Neuronal stem cell (in vitro differentiated cells): ENCODE measurements around the gene XRRA1.

ENCODE experiments used
- DNase-seq: peaks from one replicate; pipeline ENCODE4 v3.0.0-alpha.2; 2013; ENCODE audit warnings: low spot score
- H2AFZ ChIP-seq: one replicate; pipeline ENCODE4 v1.6.1; 2013; ENCODE audit warnings: mild to moderate bottlenecking, low read length, inconsistent platforms
- H2AK5ac ChIP-seq: 2 replicates; pipeline ENCODE4 v1.6.1; 2013; ENCODE audit warnings: low read depth, mild to moderate bottlenecking, inconsistent platforms, low read length, moderate library complexity, mixed read lengths
- H2BK120ac ChIP-seq: 2 replicates; pipeline ENCODE4 v1.6.1; 2013; ENCODE audit warnings: low read depth, mild to moderate bottlenecking, inconsistent platforms, low read length, moderate library complexity, mixed read lengths
- H2BK12ac ChIP-seq: one replicate; pipeline ENCODE4 v1.6.1; 2013; ENCODE audit warnings: low read length, inconsistent platforms
- H2BK15ac ChIP-seq: 2 replicates; pipeline ENCODE4 v1.6.1; 2013; ENCODE audit warnings: mild to moderate bottlenecking, low read length, inconsistent platforms, mixed read lengths
- H2BK5ac ChIP-seq: one replicate; pipeline ENCODE4 v1.6.1; 2013; ENCODE audit warnings: inconsistent platforms, mild to moderate bottlenecking, low read length, moderate library complexity
- H3K14ac ChIP-seq: one replicate; pipeline ENCODE4 v1.6.1; 2013; ENCODE audit warnings: low read length, inconsistent platforms
- H3K18ac ChIP-seq: 2 replicates; pipeline ENCODE4 v1.6.1; 2013; ENCODE audit warnings: low read length, inconsistent platforms
- H3K23ac ChIP-seq: 2 replicates; pipeline ENCODE4 v1.6.1; 2013; ENCODE audit warnings: low read depth, mild to moderate bottlenecking, mixed read lengths, low read length, inconsistent platforms; ENCODE audit not compliant: poor library complexity
- H3K27ac ChIP-seq: replicated peaks from 3 replicates; pipeline ENCODE4 v1.5.1; 2013; ENCODE audit warnings: low read length, inconsistent platforms
- H3K27me3 ChIP-seq, 3 experiments: 2 replicates each; pipeline ENCODE4 v1.6.1; 2013; ENCODE audit warnings: low read length in 3 of 3, mild to moderate bottlenecking in 2 of 3, inconsistent platforms in 1 of 3, low read depth in 1 of 3, mixed read lengths in 1 of 3, moderate library complexity in 1 of 3; ENCODE audit not compliant: control insufficient read depth in 3 of 3, insufficient read depth in 3 of 3
- H3K36me3 ChIP-seq, 2 donors: replicated peaks in 1 of 2; 2 replicates each; pipeline ENCODE4 v1.6.1; 2013; ENCODE audit warnings: low read length in 2 of 2; ENCODE audit not compliant: control insufficient read depth in 2 of 2, insufficient read depth in 2 of 2
- H3K4ac ChIP-seq: 2 replicates; pipeline ENCODE4 v1.6.1; 2013; ENCODE audit warnings: inconsistent platforms, mild to moderate bottlenecking, low read length, moderate library complexity
- H3K4me1 ChIP-seq, 2 donors: 1 replicate in 1 of 2; 2 replicates in 1 of 2; pipeline ENCODE4 v1.6.1; 2013; ENCODE audit warnings: low read length in 2 of 2, low read depth in 1 of 2; ENCODE audit not compliant: control insufficient read depth in 2 of 2, insufficient read depth in 1 of 2
- H3K4me2 ChIP-seq: one replicate; pipeline ENCODE4 v1.6.1; 2013; ENCODE audit warnings: mild to moderate bottlenecking, low read length, inconsistent platforms; ENCODE audit not compliant: insufficient read depth, poor library complexity, severe bottlenecking
- H3K4me3 ChIP-seq, 2 donors: 2 replicates each; pipeline ENCODE4 v1.5.1; 2013; ENCODE audit warnings: low read length in 2 of 2, mild to moderate bottlenecking in 2 of 2, inconsistent platforms in 1 of 2, moderate library complexity in 1 of 2
- H3K79me1 ChIP-seq: one replicate; pipeline ENCODE4 v1.6.1; 2013; ENCODE audit warnings: low read depth, mild to moderate bottlenecking, inconsistent platforms, low read length, moderate library complexity
- H3K9ac ChIP-seq: one replicate; pipeline ENCODE4 v1.6.1; 2013; ENCODE audit warnings: mild to moderate bottlenecking, low read depth, low read length, inconsistent platforms; ENCODE audit not compliant: poor library complexity
- H3K9me3 ChIP-seq, 2 donors: replicated peaks in 1 of 2; 2 replicates each; pipeline versions ENCODE3 to v1.6.1; 2013; ENCODE audit warnings: low read length in 2 of 2, mild to moderate bottlenecking in 2 of 2, inconsistent platforms in 1 of 2, low read depth in 1 of 2, mixed read lengths in 1 of 2, moderate library complexity in 1 of 2; ENCODE audit not compliant: control insufficient read depth in 2 of 2, insufficient read depth in 1 of 2
- H4K8ac ChIP-seq: one replicate; pipeline ENCODE4 v1.6.1; 2013; ENCODE audit warnings: low read depth, mild to moderate bottlenecking, inconsistent platforms, low read length, moderate library complexity
- H4K91ac ChIP-seq: one replicate; pipeline ENCODE4 v1.6.1; 2013; ENCODE audit warnings: low read length, low read depth, mild to moderate bottlenecking, inconsistent platforms; ENCODE audit not compliant: poor library complexity
- WGBS, 2 donors: extraction: QIAGEN DNeasy Blood & Tissue Kit; methylation state at CpG; one replicate each; pipeline ENCODE4 v1.1.7; 2013; ENCODE audit warnings: missing lambda C conversion rate in 2 of 2, mixed read lengths in 1 of 2; ENCODE audit not compliant: insufficient read length in 2 of 2, insufficient replicate concordance in 1 of 2; ENCODE audit errors: extremely low coverage in 2 of 2; 5-methylcytosine and 5-hydroxymethylcytosine counted together

XRRA1 gene

GRCh38 chr11:74870485-74870884, 78.4 kb downstream of the XRRA1 start:
- Histone ChIP-seq H2BK5ac (no peak overlapping the region), H3K9me3 (peaks cover 28 to 78% of the 10 kb centered on the region in 2 donors), H2BK15ac (no peak overlapping the region), H3K14ac (no peak overlapping the region), H3K9ac (no peak overlapping the region), H3K4me2 (no peak overlapping the region), H2AFZ (no peak overlapping the region), H3K4me1 (no peaks in the 10 kb centered on the region), H3K18ac (no peak overlapping the region), H2BK12ac (no peak overlapping the region), H3K27ac (no peak overlapping the region), H3K27me3 (peaks cover 0 to 2% (median 0%) of the 10 kb centered on the region in 3 experiments), H3K4ac (no peak overlapping the region), H3K79me1 (no peaks in the 10 kb centered on the region), H4K91ac (no peak overlapping the region), H2BK120ac (no peak overlapping the region), H3K36me3 (peaks cover 3 to 40% of the 10 kb centered on the region in 2 donors), H2AK5ac (no peak overlapping the region), H3K23ac (no peak overlapping the region), H3K4me3 (no peak overlapping the region), H4K8ac (no peak overlapping the region)
- DNase-seq = no peak
- WGBS, 2 donors = no CpG with 5 or more reads among the region's 1 CpG

- Histone ChIP-seq H2BK12ac (no peak overlapping the region), H3K4ac (no peak overlapping the region), H2BK120ac (no peak overlapping the region), H2AK5ac (no peak overlapping the region), H3K4me1 (no peaks in the 10 kb centered on the region), H2BK5ac (no peak overlapping the region), H3K36me3 (peaks cover 12 to 47% of the 10 kb centered on the region in 2 donors), H3K14ac (no peak overlapping the region), H3K79me1 (no peaks in the 10 kb centered on the region), H3K27me3 (peaks cover 0 to 2% (median 0%) of the 10 kb centered on the region in 3 experiments), H4K8ac (no peak overlapping the region), H4K91ac (no peak overlapping the region), H3K4me3 (no peak overlapping the region), H3K27ac (no peak overlapping the region), H3K9me3 (peaks cover 33 to 78% of the 10 kb centered on the region in 2 donors), H3K23ac (no peak overlapping the region), H2AFZ (no peak overlapping the region), H3K4me2 (no peak overlapping the region), H3K9ac (no peak overlapping the region), H2BK15ac (no peak overlapping the region), H3K18ac (no peak overlapping the region)
- no peak for DNase-seq
Observed at GRCh38 chr11:74866557-74866956, 82.3 kb downstream of the XRRA1 start.

- Histone ChIP-seq H2AK5ac (no peak overlapping the region), H3K36me3 (peaks cover 20 to 52% of the 10 kb centered on the region in 2 donors), H3K18ac (no peak overlapping the region), H3K27me3 (peaks cover 0 to 2% (median 0%) of the 10 kb centered on the region in 3 experiments), H2AFZ (no peak overlapping the region), H3K4me2 (no peak overlapping the region), H3K9ac (no peak overlapping the region), H2BK15ac (no peak overlapping the region), H3K4me1 (no peaks in the 10 kb centered on the region), H4K91ac (no peak overlapping the region), H2BK12ac (no peak overlapping the region), H2BK120ac (no peak overlapping the region), H2BK5ac (no peak overlapping the region), H3K4ac (no peak overlapping the region), H3K27ac (no peak overlapping the region), H4K8ac (no peak overlapping the region), H3K14ac (no peak overlapping the region), H3K9me3 (peaks cover 29 to 64% of the 10 kb centered on the region in 2 donors), H3K79me1 (no peaks in the 10 kb centered on the region), H3K4me3 (no peak overlapping the region), H3K23ac (no peak overlapping the region)
- WGBS, 2 donors = no CpG with 5 or more reads among the region's 2 CpGs
- no peak for DNase-seq
Observed at GRCh38 chr11:74863410-74863809, 85.5 kb downstream of the XRRA1 start.

- peak overlapping the region; percentile 25 for H3K23ac ChIP-seq
- peak overlapping the region in 1 of 2 donors; percentile 38 for H3K4me3 ChIP-seq
- no peak overlapping the region for H3K4ac ChIP-seq
- no peaks in the 10 kb centered on the region for H3K79me1 ChIP-seq
- no peak overlapping the region for H2BK12ac ChIP-seq
- peaks cover 24 to 64% of the 10 kb centered on the region in 2 donors for H3K36me3 ChIP-seq
- H3K27ac ChIP-seq = no peak overlapping the region
- no peaks in the 10 kb centered on the region for H3K4me1 ChIP-seq
- no peak overlapping the region for H2BK15ac ChIP-seq
- no peak overlapping the region for H3K14ac ChIP-seq
- no peak overlapping the region for H2AK5ac ChIP-seq
- no peak overlapping the region for H2AFZ ChIP-seq
- no peak for DNase-seq
- H3K9me3 ChIP-seq = peaks cover 25 to 38% of the 10 kb centered on the region in 2 donors
- H4K91ac ChIP-seq = no peak overlapping the region
- no peak overlapping the region for H2BK120ac ChIP-seq
- H3K4me2 ChIP-seq = no peak overlapping the region
- H3K9ac ChIP-seq = no peak overlapping the region
- H2BK5ac ChIP-seq = no peak overlapping the region
- no peaks in the 10 kb centered on the region for H3K27me3 ChIP-seq
- no peak overlapping the region for H3K18ac ChIP-seq
- no peak overlapping the region for H4K8ac ChIP-seq
Observed at GRCh38 chr11:74860743-74861142, 88.1 kb downstream of the XRRA1 start.
